K562 (cell line): ENCODE measurements around the gene SFT2D2. TPM values are rescaled to one million over a fixed set of nuclear protein-coding genes. Genes with fewer than 3 reads are reported as not detected.

Source experiments
- ATAC-seq: fragments of 200-7000 bp; cut with Tn5 transposase; 3 replicates; pipeline ENCODE4 v1.9.1; 2020; ENCODE audit warnings: moderate library complexity
- BruUV-seq: library from RNA; stranded (reverse); fragments of 400-500 nt; replicated peaks from 2 replicates; lab custom pipeline; 2021; lab: Mats Ljungman, UMichigan
- CTCF ChIA-PET: fragments of 300-600 bp; formaldehyde crosslinking; extraction: SDS; loops from one replicate; lab custom pipeline; 2021; ENCODE audit warnings: low intra/inter-chr PET ratio; lab: Yijun Ruan, JAX
- POLR2A ChIA-PET: fragments of 300-600, 350-650 bp; sonication (Branson Sonifier 250); formaldehyde crosslinking; extraction: SDS; loops from one replicate; lab custom pipeline; 2021; ENCODE audit warnings: antibody characterized with exemption, inconsistent platforms; lab: Yijun Ruan, JAX
- DNase-seq, 4 experiments: peaks; one replicate each; pipeline versions ENCODE4 v3.0.0 to v3.0.0-alpha.2; 2011 to 2018; ENCODE audit warnings: low spot score in 3 of 4, mixed read lengths in 3 of 4; ENCODE audit errors: extremely low read depth in 1 of 4
- FAIRE-seq: peaks from 2 replicates; lab custom pipeline; 2011; peaks lifted over from hg19 to GRCh38; lab: Jason Lieb, UNC
- H2AFZ ChIP-seq: 2 replicates; pipeline ENCODE4 v1.6.0; 2011; ENCODE audit warnings: low read depth, low read length, control low read depth, inconsistent platforms
- H3K27ac ChIP-seq: fragments of 200-600 bp; 3 replicates; pipeline ENCODE4 v1.8.0; 2011; ENCODE audit warnings: low read depth, mild to moderate bottlenecking, control low read depth, inconsistent platforms, low read length, moderate library complexity, mixed read lengths; ENCODE audit errors: extremely low read depth
- H3K27me3 ChIP-seq, 2 experiments: fragments of 300-600 bp in 1 of 2; 2 replicates in 1 of 2; 3 replicates in 1 of 2; pipeline versions ENCODE4 v1.6.0 to v1.8.0; 2011; ENCODE audit warnings: inconsistent platforms in 2 of 2, low read length in 2 of 2, mild to moderate bottlenecking in 1 of 2, mixed read lengths in 1 of 2, moderate library complexity in 1 of 2; ENCODE audit not compliant: control insufficient read depth in 2 of 2, insufficient read depth in 2 of 2
- H3K36me3 ChIP-seq: fragments of 300-600 bp; 3 replicates; pipeline ENCODE4 v1.8.0; 2011; ENCODE audit warnings: mild to moderate bottlenecking, low read length, inconsistent platforms; ENCODE audit not compliant: control insufficient read depth, insufficient read depth
- H3K4me1 ChIP-seq, 2 experiments: fragments of 200-600 bp in 1 of 2; replicated peaks in 1 of 2; 2 replicates in 1 of 2; 3 replicates in 1 of 2; pipeline versions ENCODE4 v1.5.1 to v1.8.0; 2011; ENCODE audit warnings: inconsistent platforms in 2 of 2, low read length in 2 of 2, mild to moderate bottlenecking in 1 of 2, mixed read lengths in 1 of 2, moderate library complexity in 1 of 2; ENCODE audit not compliant: control insufficient read depth in 2 of 2, insufficient read depth in 2 of 2
- H3K4me2 ChIP-seq: 2 replicates; pipeline ENCODE4 v1.6.1; 2011; ENCODE audit warnings: low read length, control low read depth, inconsistent platforms, mixed read lengths; ENCODE audit not compliant: insufficient read depth
- H3K4me3 ChIP-seq: fragments of 200-600 bp; sonication (generic), shearing (Covaris generic); 2 replicates; pipeline ENCODE4 v1.5.1; 2016; ENCODE audit warnings: control low read depth, inconsistent platforms
- H3K79me2 ChIP-seq: fragments of 200-600 bp; 3 replicates; pipeline ENCODE4 v1.8.0; 2011; ENCODE audit warnings: low read length, inconsistent platforms; ENCODE audit not compliant: control insufficient read depth, insufficient read depth
- H3K9ac ChIP-seq, 2 experiments: 2 replicates each; pipeline versions ENCODE4 v1.6.0 to v1.6.1; 2011; ENCODE audit warnings: low read depth in 2 of 2, low read length in 2 of 2, control low read depth in 1 of 2, inconsistent platforms in 1 of 2, mild to moderate bottlenecking in 1 of 2, mixed read lengths in 1 of 2; ENCODE audit not compliant: insufficient read depth in 1 of 2
- H3K9me1 ChIP-seq: one replicate; pipeline ENCODE4 v1.6.0; 2011; ENCODE audit warnings: inconsistent platforms, mild to moderate bottlenecking, low read length, moderate library complexity; ENCODE audit not compliant: control insufficient read depth, insufficient read depth
- H3K9me3 ChIP-seq: replicated peaks from 2 replicates; pipeline ENCODE4 v1.5.1; 2011; ENCODE audit warnings: low read depth, low read length, inconsistent platforms; ENCODE audit not compliant: control insufficient read depth, insufficient read depth
- H4K20me1 ChIP-seq: replicated peaks from 2 replicates; pipeline ENCODE4 v1.6.1; 2011; ENCODE audit warnings: low read length, inconsistent platforms, mixed read lengths; ENCODE audit not compliant: control insufficient read depth, insufficient read depth
- FOSL1 ChIP-seq: fragments of 200-800 bp; sonication (Bioruptor generic); conservative IDR thresholded peaks from 2 replicates; pipeline ENCODE4 v1.6.1; 2016; ENCODE audit warnings: missing genetic modification characterization, missing compliant biosample characterization
- HDAC2 ChIP-seq: fragments of 450-650 bp; IDR thresholded peaks from 2 replicates; pipeline ENCODE4 v1.6.1; 2016; ENCODE audit warnings: mild to moderate bottlenecking
- MIER1 ChIP-seq: fragments of 450-650 bp; IDR thresholded peaks from 2 replicates; pipeline ENCODE4 v1.6.1; 2016; ENCODE audit warnings: antibody characterized with exemption, mild to moderate bottlenecking, low read depth
- POLR2A ChIP-seq: fragments of 450-650 bp; conservative IDR thresholded peaks from 2 replicates; pipeline ENCODE4 v1.6.1; 2016
- PYGO2 ChIP-seq: fragments of 450-650 bp; IDR thresholded peaks from 2 replicates; pipeline ENCODE4 v1.6.1; 2016; ENCODE audit warnings: mild to moderate bottlenecking, missing genetic modification characterization, moderate library complexity, missing compliant biosample characterization
- TCFL5 ChIP-seq: fragments of 250-450 bp; sonication (Bioruptor Pico); conservative IDR thresholded peaks from 2 replicates; pipeline ENCODE4 v1.6.1; 2021; ENCODE audit warnings: mild to moderate bottlenecking, moderate library complexity, matching md5 sums
- WGBS: fragments of 100-300 bp; shearing (Covaris generic); methylation state at CpG from one replicate; pipeline ENCODE4 v1.1.6; 2016; ENCODE audit warnings: low coverage, mixed read lengths; ENCODE audit not compliant: insufficient coverage; ENCODE audit errors: missing lambda C conversion rate; 5-methylcytosine and 5-hydroxymethylcytosine counted together
- in situ Hi-C: fragments of 300-500 bp; cut with MboI; formaldehyde crosslinking; loops from 4 replicates; pipeline ENCODE4 v1.15.0; 2018; ENCODE audit warnings: inconsistent platforms, mixed read lengths
- intact Hi-C: fragments of 100-400 bp; cut with micrococcal nuclease; formaldehyde crosslinking; loops from 2 replicates; pipeline ENCODE4 v1.14.2; 2022
- polyA plus RNA-seq, 8 experiments: library from polyadenylated mRNA; depleted of rRNA in 4 of 8; stranded (reverse) in 5 of 8; unstranded in 3 of 8; fragments of >200 nt; fragmentation: Nextera tagmentation in 2 of 8; fragmentation: Illumina TruSeq in 1 of 8; extraction: Ambion mirVana in 2 of 8; extraction: Trizol in 1 of 8; gene quantifications; 2 replicates each; pipeline versions ENCODE4 v1.2.1 to v1.2.3, GENCODE V29; 2011 to 2014; ENCODE audit warnings: inconsistent platforms in 1 of 8, missing spikeins in 1 of 8
- total RNA-seq, 7 experiments: library from RNA; depleted of rRNA in 6 of 7; stranded (reverse); fragments of >200 nt in 6 of 7; fragmentation: Illumina TruSeq in 2 of 7; extraction: Trizol in 2 of 7; gene quantifications; 2 replicates each; pipeline versions ENCODE4 v1.2.1 to v1.2.3, GENCODE V29; 2011 to 2021; ENCODE audit warnings: low replicate concordance in 1 of 7
- TF ChIP-seq, protein P1 (sequence below): fragments of 250-450 bp; sonication (Bioruptor Pico); IDR thresholded peaks from 2 replicates; pipeline ENCODE4 v1.8.0; 2022; ENCODE audit warnings: moderate library complexity, mild to moderate bottlenecking, inconsistent platforms
- TF ChIP-seq, protein P2 (sequence below), 2 experiments: fragments of 150-350 bp in 1 of 2; IDR thresholded peaks; 2 replicates each; pipeline ENCODE4 v1.6.1; 2012 to 2016; ENCODE audit warnings: low read depth in 2 of 2, low read length in 2 of 2, mild to moderate bottlenecking in 1 of 2, moderate library complexity in 1 of 2

SFT2D2 gene
- total and polyA plus RNA-seq, 9 of the 15 experiments (the other 6 are each of a cell fraction or from before 2014, with no cell fraction given), result 3.4 to 50.1 (median 21.6) TPM

DNA sequence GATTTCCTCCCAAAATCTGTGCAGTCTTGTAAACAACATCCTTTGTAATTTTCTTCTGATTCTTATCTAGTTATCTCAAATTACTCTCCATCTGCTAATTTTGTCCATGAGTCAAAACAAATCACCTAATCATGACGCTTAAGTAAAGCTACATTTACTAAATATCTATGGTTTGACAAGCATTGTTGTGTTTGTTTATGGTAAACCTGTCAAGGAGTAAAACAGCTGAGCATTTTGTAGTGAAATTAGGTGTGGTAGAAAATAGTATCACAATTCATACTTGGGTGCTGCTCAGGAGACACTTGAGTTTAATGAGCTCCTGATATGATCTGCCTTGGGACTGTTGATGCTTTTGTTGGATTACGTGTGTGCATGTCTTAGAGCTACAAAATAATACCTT is 35.4 kb upstream of the SFT2D2 start:
- no peak for ATAC-seq
- POLR2A ChIA-PET, result interaction anchor here (0.7 to 0.9 kb wide), 3 partner anchors 9 to 16 kb away, joined by 3 read pairs; no protein-coding TSS in a partner anchor
- no peak overlapping the region for H2AFZ ChIP-seq
- no peak overlapping the region for H3K27ac ChIP-seq
- no peak overlapping the region for H3K4me3 ChIP-seq
- no peaks in the 10 kb centered on the region for H3K27me3 ChIP-seq
- FAIRE-seq, result no peak
- H3K79me2 ChIP-seq, result no peaks in the 10 kb centered on the region
- H3K9me1 ChIP-seq, result no peaks in the 10 kb centered on the region
- no peaks in the 10 kb centered on the region for H4K20me1 ChIP-seq
- no peak for TF ChIP-seq PYGO2 (tag)
- no peak for TF ChIP-seq POLR2A
- TF ChIP-seq FOSL1 (tag), result no peak
- no peak for TF ChIP-seq HDAC2
- TF ChIP-seq, protein P1, sequence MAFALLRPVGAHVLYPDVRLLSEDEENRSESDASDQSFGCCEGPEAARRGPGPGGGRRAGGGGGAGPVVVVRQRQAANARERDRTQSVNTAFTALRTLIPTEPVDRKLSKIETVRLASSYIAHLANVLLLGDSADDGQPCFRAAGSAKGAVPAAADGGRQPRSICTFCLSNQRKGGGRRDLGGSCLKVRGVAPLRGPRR (CRISPR knock-in tag), result no peak
- no peak for TF ChIP-seq MIER1
- TF ChIP-seq, protein P2, sequence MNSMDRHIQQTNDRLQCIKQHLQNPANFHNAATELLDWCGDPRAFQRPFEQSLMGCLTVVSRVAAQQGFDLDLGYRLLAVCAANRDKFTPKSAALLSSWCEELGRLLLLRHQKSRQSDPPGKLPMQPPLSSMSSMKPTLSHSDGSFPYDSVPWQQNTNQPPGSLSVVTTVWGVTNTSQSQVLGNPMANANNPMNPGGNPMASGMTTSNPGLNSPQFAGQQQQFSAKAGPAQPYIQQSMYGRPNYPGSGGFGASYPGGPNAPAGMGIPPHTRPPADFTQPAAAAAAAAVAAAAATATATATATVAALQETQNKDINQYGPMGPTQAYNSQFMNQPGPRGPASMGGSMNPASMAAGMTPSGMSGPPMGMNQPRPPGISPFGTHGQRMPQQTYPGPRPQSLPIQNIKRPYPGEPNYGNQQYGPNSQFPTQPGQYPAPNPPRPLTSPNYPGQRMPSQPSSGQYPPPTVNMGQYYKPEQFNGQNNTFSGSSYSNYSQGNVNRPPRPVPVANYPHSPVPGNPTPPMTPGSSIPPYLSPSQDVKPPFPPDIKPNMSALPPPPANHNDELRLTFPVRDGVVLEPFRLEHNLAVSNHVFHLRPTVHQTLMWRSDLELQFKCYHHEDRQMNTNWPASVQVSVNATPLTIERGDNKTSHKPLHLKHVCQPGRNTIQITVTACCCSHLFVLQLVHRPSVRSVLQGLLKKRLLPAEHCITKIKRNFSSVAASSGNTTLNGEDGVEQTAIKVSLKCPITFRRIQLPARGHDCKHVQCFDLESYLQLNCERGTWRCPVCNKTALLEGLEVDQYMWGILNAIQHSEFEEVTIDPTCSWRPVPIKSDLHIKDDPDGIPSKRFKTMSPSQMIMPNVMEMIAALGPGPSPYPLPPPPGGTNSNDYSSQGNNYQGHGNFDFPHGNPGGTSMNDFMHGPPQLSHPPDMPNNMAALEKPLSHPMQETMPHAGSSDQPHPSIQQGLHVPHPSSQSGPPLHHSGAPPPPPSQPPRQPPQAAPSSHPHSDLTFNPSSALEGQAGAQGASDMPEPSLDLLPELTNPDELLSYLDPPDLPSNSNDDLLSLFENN (IDR thresholded peaks at IDR 0.05; ENCODE audit: low read depth in 2 of 2, low read length in 2 of 2), result no peak
- TF ChIP-seq TCFL5, result no peak
- TF ChIP-seq, all 486 proteins: peak for 0
- H3K36me3 ChIP-seq, result peaks cover 66% of the 10 kb centered on the region
- no peaks in the 10 kb centered on the region for H3K9me3 ChIP-seq
- BruUV-seq, result no TSS peak
- DNase-seq, result no peak
- peaks cover 0 to 6% of the 10 kb centered on the region in 2 experiments; a peak in 3 of 5 replicates for H3K4me1 ChIP-seq
- CTCF ChIA-PET, result no interaction called here
- H3K4me2 ChIP-seq, result no peak overlapping the region
- WGBS, result 65% methylated on average over 2 of the region's 2 CpGs
- intact Hi-C loops (no loop called here), in situ Hi-C loops (no loop called here)
- no peak overlapping the region for H3K9ac ChIP-seq
